HG02970 (cell line): ENCODE measurements around the gene SPATA31A1.
"Not testable (repeated sequence)": the region's sequence is repeated elsewhere in the genome, so short reads cannot be mapped to it uniquely, and the experiment has no call there.

ENCODE experiments used
- ATAC-seq: cut with Tn5 transposase; IDR thresholded peaks from one replicate; pipeline ENCODE4 v1.9.1; 2021; ENCODE audit warnings: mild to moderate bottlenecking, moderate library complexity, moderate number of reproducible peaks; ENCODE audit not compliant: unreplicated experiment, low FRiP score

Gene SPATA31A1

GRCh38 chr9:39355369-39355768 is at the start of gene SPATA31A1:
Gene SPATA31A1 (plus strand): TSS chr9:39355669. CDS start chr9:39355731, 62 bp downstream.
- not testable (repeated sequence) for ATAC-seq

GRCh38 chr9:39407261-39408204 is 52.1 kb downstream of the SPATA31A1 start:
- ATAC-seq: not testable (repeated sequence)

- not testable (repeated sequence) for ATAC-seq
These were observed 55.9 kb downstream of the SPATA31A1 start for GRCh38 chr9:39411254-39411940.
